Activated CD4-positive, alpha-beta T cell treated with anti-CD3 and anti-CD28 coated beads for 24 hours (primary cell): ENCODE measurements around the gene ATF6B.
A peak's percentile ranks its signal among the peaks of the same experiment; 100 is the strongest.
"Not testable (repeated sequence)": the region's sequence is repeated elsewhere in the genome, so short reads cannot be mapped to it uniquely, and the experiment has no call there.

Experiments
- DNase-seq, 2 donors: peaks; one replicate each; pipeline ENCODE4 v3.0.0-alpha.2; 2020; ENCODE audit warnings: low read depth in 2 of 2

Gene ATF6B

DNA sequence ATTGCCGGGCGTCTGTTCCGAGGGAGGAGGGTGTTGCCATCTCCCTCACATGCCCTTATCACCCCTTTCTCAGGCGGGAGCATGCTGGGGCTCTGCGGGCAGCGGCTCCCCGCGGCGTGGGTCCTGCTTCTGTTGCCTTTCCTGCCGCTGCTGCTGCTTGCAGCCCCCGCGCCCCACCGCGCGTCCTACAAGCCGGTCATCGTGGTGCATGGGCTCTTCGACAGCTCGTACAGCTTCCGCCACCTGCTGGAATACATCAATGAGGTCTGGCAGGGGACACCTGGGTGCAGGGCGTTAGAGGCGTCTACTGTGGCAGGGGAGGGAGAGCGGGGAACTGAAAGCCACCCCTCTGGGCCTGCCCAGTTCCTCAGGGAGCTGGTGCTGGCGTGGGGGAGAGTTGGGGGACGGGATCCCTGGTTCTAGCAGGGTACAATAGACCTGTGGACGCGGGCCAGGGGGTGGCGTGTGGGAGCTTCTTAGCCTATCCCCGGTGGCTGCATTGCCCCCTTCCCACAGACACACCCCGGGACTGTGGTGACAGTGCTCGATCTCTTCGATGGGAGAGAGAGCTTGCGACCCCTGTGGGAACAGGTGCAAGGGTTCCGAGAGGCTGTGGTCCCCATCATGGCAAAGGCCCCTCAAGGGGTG is 26.6 kb upstream of the ATF6B start:
- DNase-seq, result peak in 1 of 2 donors; percentile 40

DNA sequence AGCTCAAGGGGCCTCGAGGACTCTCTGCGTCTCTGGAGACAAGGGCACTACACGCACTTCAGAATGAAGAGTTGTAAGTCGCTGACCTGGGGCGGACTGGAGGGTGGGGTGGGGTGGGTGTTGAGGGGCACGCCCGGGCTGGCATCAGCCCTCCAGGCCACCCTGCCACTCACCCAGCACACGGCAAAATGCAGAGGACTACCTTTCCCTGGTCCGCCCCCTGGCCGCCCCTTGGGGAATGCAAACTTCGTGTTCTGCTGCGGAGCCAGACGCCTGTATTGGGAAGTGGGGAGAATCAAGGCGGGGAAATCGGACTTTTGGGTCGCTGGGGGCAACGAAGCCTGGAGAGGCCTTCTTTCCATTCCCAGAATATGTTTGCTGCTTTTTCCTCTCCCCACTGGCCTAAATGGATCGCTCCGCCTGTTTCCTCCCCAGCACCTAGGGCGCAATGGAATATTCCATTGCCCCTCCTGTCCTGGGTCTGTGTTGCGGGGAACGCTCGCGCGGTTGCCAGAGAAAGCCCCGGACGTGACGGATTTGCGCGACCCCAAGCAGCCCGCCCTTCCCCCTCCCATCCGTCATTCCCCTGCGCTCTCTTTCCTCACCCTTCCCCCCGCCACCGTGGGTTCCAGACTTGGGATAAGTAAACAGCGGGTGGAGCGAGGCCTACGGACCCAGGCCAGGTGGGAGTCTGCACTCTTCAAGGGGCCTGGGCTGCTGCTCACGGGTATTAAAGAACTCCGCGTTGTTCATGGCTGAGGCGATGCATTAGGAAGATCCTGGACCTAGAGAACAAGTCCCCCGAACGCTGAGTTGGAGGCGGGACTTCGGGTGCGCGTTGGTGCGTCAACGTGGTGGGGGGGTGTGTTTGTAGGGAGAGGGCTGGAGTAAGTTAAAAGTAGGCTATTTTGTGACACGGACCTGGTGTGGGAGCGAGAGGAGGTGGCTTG is 25.8 kb upstream of the ATF6B start, which contains the start of gene PPT2:
PPT2 (plus strand) TSS at position 578 of the 950 bp plus-strand sequence. CDS start 454 bp downstream, outside the sequence.
- DNase-seq, result peak; percentile 54 to 73

DNA sequence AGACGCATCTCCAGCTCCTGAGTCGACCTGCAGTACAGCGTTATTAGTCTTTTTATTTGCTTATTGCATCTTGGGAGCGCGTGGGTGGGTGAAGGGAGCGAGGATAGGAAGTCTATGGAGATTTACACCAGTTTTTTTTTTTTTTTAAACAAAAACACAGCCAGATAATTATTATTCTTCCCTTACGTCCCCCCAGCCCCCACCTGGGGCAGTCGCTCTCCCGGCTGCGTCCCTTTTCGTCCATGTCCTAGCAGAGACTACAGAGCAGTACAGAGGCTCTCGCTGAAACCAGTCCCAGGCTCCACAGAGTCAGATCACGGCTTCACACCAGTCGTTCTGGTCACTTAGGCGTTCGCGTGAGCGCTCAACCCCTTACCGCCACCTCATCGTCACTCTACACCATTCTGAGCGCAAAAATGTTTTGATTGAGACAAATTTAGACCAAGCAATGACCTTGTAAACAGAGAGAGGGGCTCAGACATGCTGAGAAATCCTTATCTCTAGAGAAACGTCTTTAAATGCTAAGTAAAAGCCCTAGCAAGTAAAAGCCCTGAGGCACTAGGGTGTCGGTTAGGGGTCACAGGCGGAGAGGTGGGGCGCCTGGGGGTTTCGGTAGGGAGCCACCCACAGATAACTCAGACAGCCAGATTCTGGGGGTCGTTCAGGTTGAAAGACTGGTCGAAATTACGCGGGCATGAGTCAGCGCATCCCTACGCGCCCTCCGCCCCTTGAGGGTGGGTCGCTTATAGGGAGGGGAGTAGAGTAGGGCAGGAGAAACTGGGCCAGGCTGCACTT is 24.9 kb upstream of the ATF6B start:
- no peak for DNase-seq

DNA sequence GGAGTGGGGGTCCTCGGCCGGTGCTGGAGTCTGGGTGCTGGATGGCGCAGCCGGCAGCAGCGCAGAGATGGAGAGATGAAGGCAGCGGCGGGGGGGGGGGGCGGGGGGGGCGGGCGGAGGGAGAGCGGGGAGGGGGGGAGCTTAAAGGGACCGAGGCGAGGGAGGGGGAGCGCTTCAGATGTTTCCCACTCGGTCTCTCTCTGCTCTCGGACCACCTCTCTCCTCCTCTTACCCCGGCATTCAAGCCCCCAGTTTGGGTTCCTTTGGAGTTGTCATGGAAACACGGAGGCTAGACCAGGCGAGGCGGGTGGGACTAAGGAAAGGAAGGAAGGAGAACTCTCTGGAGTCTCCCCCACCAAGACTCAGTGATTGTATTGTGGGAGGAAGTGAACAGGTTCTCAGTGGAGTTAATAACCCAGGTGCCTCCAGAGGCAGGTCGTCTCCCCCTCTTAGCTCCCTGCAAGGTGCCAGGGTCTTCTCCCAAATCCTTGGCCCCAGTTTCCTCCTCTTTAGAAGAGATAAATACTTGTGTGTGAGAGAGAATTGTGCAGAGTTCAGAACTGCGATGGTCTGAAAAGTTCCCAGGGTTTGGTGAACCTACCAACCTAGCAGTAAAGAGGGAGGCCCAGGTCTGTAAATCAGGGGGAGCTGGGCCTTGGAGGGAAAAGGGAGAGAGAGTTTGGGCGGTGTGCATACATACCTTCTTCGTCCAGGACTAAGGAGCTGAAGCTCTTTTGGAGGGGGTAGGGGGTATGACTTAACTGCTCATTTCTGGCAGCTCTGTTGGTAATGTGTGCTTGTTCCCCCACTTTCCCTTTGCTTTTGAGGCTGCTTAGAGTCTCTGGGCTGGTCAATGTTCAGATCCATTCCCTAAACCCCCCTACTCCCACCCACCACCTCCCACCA is 24.1 kb upstream of the ATF6B start, which contains the start of gene PRRT1:
PRRT1 (minus strand) TSS at position 77 of the 906 bp plus-strand sequence. CDS start 112 bp downstream, outside the sequence.
- DNase-seq, result no peak

DNA sequence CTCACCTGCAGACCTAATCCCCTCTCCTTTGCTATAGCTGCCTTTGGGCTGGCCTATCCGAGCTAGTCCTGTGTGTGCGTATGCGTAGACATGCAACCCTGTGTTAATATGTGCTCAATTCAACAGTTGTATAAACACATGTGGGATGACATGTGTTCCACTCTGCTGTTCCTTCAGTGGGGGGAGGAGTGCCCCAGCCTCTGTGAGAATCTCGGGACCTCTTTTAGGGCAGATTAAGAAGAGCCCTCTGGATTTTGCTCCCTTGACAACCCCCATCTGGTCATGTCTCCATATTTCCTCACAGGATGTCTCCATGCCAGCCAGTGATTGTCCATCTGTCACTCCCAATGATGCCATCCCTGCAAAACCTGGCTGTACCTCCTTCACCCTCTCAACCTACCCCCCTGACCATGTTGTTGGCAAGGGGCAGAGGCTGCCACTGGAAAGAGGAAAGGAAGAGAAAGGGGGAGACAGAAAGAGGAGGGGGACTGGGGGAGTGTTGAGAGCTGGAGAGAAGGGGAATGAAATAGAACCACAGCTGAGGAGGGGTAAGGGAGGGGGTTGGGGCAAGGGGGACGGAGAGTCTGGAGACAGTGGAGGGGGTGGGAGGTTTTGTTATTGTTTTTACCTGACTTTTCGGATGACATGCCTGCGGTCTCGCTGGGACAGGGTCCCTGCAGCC is 23.3 kb upstream of the ATF6B start:
- DNase-seq, result no peak

- no peak for DNase-seq
Observed at GRCh38 chr6:32149932-32150870, 22.2 kb upstream of the ATF6B start.

GRCh38 chr6:32149092-32149755 is 21.2 kb upstream of the ATF6B start:
- no peak for DNase-seq

- peak; percentile 56 for DNase-seq
Observed at GRCh38 chr6:32148289-32149091, 20.4 kb upstream of the ATF6B start.

GRCh38 chr6:32147401-32148132 is 19.5 kb upstream of the ATF6B start:
- no peak for DNase-seq

GRCh38 chr6:32146687-32147086 is 18.6 kb upstream of the ATF6B start:
- DNase-seq, result no peak

DNA sequence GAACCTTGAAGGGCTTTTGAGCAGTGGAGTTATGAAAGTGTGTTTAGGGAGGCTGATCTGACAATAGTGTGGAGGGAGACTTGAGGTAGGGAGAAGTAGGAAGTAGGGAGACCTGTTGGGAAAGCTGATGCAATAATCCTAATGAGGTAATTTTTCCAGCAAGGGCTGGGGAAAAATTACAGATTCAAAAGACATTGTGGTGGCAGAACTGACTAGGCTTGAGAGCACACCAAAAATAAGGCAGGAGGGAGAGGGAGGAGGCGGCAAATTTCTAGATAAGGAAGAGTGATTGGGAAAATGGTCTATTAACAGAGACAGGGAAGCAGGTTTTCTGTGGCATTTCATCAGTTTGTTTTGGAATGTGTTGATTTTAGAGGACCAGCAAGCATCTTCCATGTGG is 18.2 kb upstream of the ATF6B start:
- no peak for DNase-seq

DNA sequence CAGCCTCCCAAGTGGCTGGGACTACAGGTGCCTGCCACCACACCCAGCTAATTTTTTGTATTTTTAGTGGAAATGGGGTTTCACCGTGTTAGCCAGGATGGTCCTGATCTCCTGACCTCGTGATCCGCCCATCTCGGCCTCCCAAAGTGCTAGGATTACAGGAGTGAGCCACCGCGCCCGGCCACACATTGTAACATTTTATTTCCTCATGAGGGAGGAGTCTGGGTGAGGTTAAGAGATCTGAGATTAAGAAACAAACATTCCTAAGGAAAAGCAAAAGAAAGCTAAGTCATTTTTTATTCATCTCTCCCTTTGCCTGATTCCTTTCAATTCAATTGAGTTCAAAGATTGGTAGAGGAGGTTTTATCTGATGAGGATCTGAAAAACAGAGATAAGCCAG is 16.2 kb upstream of the ATF6B start:
- not testable (repeated sequence) for DNase-seq

DNA sequence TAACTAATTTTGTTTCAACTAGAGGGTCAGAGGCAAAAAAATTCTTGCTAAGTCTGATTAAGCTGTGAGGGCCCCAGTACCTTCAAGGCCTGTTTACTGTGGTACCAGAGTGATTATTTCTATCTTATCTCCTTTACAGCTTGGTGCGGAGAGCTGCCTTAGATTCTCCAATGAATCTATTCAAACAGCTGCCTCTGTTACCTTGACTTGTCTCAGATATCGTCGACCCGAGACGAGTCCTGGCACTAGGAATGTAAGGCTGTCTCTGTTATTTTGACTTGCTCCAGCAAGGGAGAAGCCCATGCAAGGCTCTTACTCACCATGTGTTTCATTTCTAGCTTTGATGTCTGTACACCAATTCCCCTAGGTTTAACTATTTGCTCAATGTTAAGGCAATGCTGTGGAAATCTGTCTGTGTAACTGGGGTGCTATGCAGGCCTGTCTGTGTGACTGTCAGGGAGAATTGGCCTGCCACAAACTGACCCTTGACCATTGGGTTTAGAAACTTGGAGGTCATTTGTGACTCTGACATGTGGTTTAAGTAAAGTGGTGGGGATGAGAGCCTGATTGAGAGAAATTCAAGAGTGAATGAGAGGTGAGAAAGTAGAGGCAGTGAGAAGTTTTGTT is 12.5 kb upstream of the ATF6B start:
- DNase-seq, result no peak

DNA sequence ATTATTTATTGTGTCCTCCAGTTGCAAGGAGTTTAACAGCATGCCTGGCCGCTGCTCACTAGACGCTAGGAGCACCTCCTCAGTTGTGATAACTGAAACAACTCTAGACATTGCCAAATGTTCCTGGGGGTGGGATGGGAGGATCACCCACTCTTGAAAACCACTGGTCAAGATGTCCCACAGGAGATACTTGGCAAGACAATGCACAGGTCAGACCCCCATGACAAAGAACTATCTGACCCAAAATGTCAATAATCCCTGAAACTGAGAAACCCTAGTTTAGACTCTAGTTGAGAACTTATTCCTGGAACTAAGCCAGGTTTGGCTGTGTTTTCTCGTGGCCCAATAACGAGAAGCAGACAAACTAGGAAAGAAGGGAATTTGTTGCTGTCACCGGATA is 11.5 kb upstream of the ATF6B start:
- DNase-seq, result no peak

GRCh38 chr6:32137454-32137853 is 9.4 kb upstream of the ATF6B start:
- no peak for DNase-seq

DNA sequence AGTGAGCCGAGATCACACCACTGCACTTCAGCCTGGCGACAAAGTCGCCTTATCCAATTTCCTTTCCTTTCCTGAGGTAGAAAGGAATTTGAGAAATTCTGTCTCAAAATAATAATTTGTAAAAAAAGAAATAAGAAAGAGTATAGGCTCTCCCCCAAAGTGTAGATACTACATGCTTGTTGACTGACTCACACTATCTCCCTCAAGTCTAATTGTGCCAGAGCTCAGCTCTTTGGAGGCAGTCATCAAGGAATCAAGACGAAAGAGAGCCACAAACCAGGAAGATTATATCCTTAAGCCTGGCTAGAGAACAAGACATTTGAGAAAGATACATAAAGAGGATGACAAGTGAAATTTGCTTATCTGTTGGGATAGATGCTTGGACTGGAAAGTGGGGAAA is 5.7 kb upstream of the ATF6B start:
- DNase-seq, result no peak

DNA sequence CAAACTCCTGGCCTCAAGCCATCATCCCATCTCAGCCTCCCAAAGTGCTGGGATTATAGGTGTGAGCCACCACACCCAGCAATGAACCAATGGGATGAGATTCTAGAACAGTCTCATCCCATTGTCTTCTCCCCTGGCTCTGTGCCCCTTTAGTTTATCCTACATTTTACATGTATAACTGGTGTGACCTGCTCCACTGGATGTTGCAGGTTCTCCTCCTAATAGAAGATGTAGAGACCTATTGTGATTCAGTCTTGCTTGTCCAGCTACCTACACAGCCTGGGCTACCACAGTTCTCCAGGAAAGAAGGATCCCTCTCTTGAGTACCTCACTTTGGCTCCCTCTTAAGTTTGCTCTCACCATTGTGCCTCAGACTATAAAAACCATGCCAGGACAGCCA is 4.1 kb upstream of the ATF6B start:
- DNase-seq, result no peak
